Small intestine (tissue), 7 donors: ENCODE measurements around the gene CSNK1G2. TPM values are rescaled to one million over a fixed set of nuclear protein-coding genes. Genes with fewer than 3 reads are reported as not detected.
A peak's percentile ranks its signal among the peaks of the same experiment; 100 is the strongest.

Experiments
- DNase-seq, 2 donors: peaks; one replicate each; pipeline versions ENCODE4 v3.0.0 to v3.0.0-alpha.2; 2013
- FAIRE-seq: peaks from 2 replicates; lab custom pipeline; 2012; peaks lifted over from hg19 to GRCh38; lab: Jason Lieb, UNC
- H3K27ac ChIP-seq, 3 donors: one replicate each; pipeline ENCODE4 v1.5.1; 2013; ENCODE audit warnings: low read length in 2 of 3, mild to moderate bottlenecking in 2 of 3, control low read depth in 1 of 3, inconsistent platforms in 1 of 3, low read depth in 1 of 3, moderate library complexity in 1 of 3
- H3K27me3 ChIP-seq, 3 donors: one replicate each; pipeline ENCODE4 v1.6.1; 2013; ENCODE audit warnings: low read length in 3 of 3, inconsistent platforms in 1 of 3; ENCODE audit not compliant: control insufficient read depth in 3 of 3, insufficient read depth in 3 of 3
- H3K36me3 ChIP-seq, 3 donors: one replicate each; pipeline ENCODE4 v1.6.1; 2013; ENCODE audit warnings: low read length in 3 of 3, inconsistent platforms in 1 of 3, low read depth in 1 of 3, mild to moderate bottlenecking in 1 of 3, moderate library complexity in 1 of 3; ENCODE audit not compliant: control insufficient read depth in 3 of 3, insufficient read depth in 2 of 3
- H3K4me1 ChIP-seq, 3 donors: one replicate each; pipeline ENCODE4 v1.6.1; 2013; ENCODE audit warnings: low read length in 2 of 3, inconsistent platforms in 1 of 3, low read depth in 1 of 3, mild to moderate bottlenecking in 1 of 3, moderate library complexity in 1 of 3; ENCODE audit not compliant: control insufficient read depth in 3 of 3, insufficient read depth in 2 of 3
- H3K4me3 ChIP-seq, 3 donors: one replicate each; pipeline ENCODE4 v1.5.1; 2013; ENCODE audit warnings: low read length in 3 of 3, control low read depth in 1 of 3, inconsistent platforms in 1 of 3, low read depth in 1 of 3, mild to moderate bottlenecking in 1 of 3, moderate library complexity in 1 of 3
- H3K9me3 ChIP-seq, 2 donors: one replicate each; pipeline ENCODE4 v1.6.1; 2013; ENCODE audit warnings: low read depth in 1 of 2, low read length in 1 of 2; ENCODE audit not compliant: control insufficient read depth in 2 of 2, insufficient read depth in 1 of 2
- whole genome bisulfite sequencing, 3 donors: extraction: QIAGEN DNeasy Blood & Tissue Kit; methylation state at CpG; one replicate each; pipeline ENCODE4 v1.1.7; 2013; 5-methylcytosine and 5-hydroxymethylcytosine counted together
- polyA plus RNA-seq, 4 donors: library from polyadenylated mRNA; stranded (reverse) in 3 of 4; unstranded in 1 of 4; fragments of 200-250 nt in 3 of 4; fragments of 120-200 nt in 1 of 4; gene quantifications; one replicate each; pipeline versions ENCODE4 v1.2.1 to v1.2.3, GENCODE V29; 2013
- donor health status: healthy with polysubstance abuse.
- donor health status: control.
- donor health status: control.
- donor health status: Bipolar disorder and iron deficiency.
- donor health status: healthy.

Gene CSNK1G2
- polyA plus RNA-seq, 4 donors = 31.3 to 52.8 (median 42.0) TPM

- DNase-seq = no peak
Observed at GRCh38 chr19:1942934-1943555, 2.1 kb downstream of the CSNK1G2 start.

GRCh38 chr19:1943661-1944087 lies 2.7 kb downstream of the CSNK1G2 start:
- WGBS, 3 donors = 85 to 97% (median 91%) methylated on average over 15 to 22 of the region's 22 CpGs
- H3K36me3 ChIP-seq = peaks cover 0 to 18% (median 0%) of the 10 kb centered on the region in 3 donors
- H3K27me3 ChIP-seq = no peaks in the 10 kb centered on the region
- DNase-seq (no peak), FAIRE-seq (no peak)
- H3K4me1 ChIP-seq = peaks cover 0 to 22% (median 3%) of the 10 kb centered on the region in 3 donors
- H3K27ac ChIP-seq = no peak overlapping the region
- H3K4me3 ChIP-seq = no peak overlapping the region
- H3K9me3 ChIP-seq = no peaks in the 10 kb centered on the region

More at GRCh38 chr19:1942934-1943555, 2.1 kb downstream of the CSNK1G2 start:
- H3K27ac ChIP-seq = peak overlapping the region; percentile 8 to 92 (median 74)
- peaks cover 0 to 16% (median 0%) of the 10 kb centered on the region in 3 donors for H3K36me3 ChIP-seq
- WGBS, 3 donors = 27 to 44% (median 32%) methylated on average over 16 to 21 of the region's 21 CpGs
- H3K9me3 ChIP-seq = no peaks in the 10 kb centered on the region
- no peak for FAIRE-seq
- peak overlapping the region; percentile 85 to 97 (median 93) for H3K4me3 ChIP-seq
- peaks cover 0 to 22% (median 3%) of the 10 kb centered on the region in 3 donors for H3K4me1 ChIP-seq
- H3K27me3 ChIP-seq = no peaks in the 10 kb centered on the region

GRCh38 chr19:1944088-1944915 lies 3.3 kb downstream of the CSNK1G2 start:
- no peak overlapping the region for H3K4me3 ChIP-seq
- DNase-seq (no peak), FAIRE-seq (no peak)
- peaks cover 0 to 22% (median 2%) of the 10 kb centered on the region in 3 donors for H3K4me1 ChIP-seq
- 76 to 81% (median 80%) methylated on average over 38 to 42 of the region's 42 CpGs for WGBS, 3 donors
- no peaks in the 10 kb centered on the region for H3K27me3 ChIP-seq
- H3K36me3 ChIP-seq = peaks cover 0 to 25% (median 0%) of the 10 kb centered on the region in 3 donors
- no peaks in the 10 kb centered on the region for H3K9me3 ChIP-seq
- no peak overlapping the region for H3K27ac ChIP-seq

GRCh38 chr19:1944916-1945561 lies 4.1 kb downstream of the CSNK1G2 start:
- H3K4me3 ChIP-seq = no peak overlapping the region
- WGBS, 3 donors = 89 to 91% (median 89%) methylated on average over 26 to 30 of the region's 30 CpGs
- H3K9me3 ChIP-seq = no peaks in the 10 kb centered on the region
- DNase-seq (no peak), FAIRE-seq (no peak)
- no peak overlapping the region for H3K27ac ChIP-seq
- peaks cover 0 to 31% (median 0%) of the 10 kb centered on the region in 3 donors for H3K36me3 ChIP-seq
- peaks cover 0 to 16% (median 0%) of the 10 kb centered on the region in 3 donors for H3K4me1 ChIP-seq
- no peaks in the 10 kb centered on the region for H3K27me3 ChIP-seq

- Histone ChIP-seq H3K27me3 (no peaks in the 10 kb centered on the region), H3K9me3 (no peaks in the 10 kb centered on the region), H3K4me3 (no peak overlapping the region), H3K4me1 (peaks cover 0 to 13% (median 0%) of the 10 kb centered on the region in 3 donors), H3K36me3 (peaks cover 0 to 34% (median 0%) of the 10 kb centered on the region in 3 donors), H3K27ac (no peak overlapping the region)
- WGBS, 3 donors = 81 to 86% (median 86%) methylated on average over 18 of the region's 18 CpGs
- FAIRE-seq (no peak), DNase-seq (peak in 1 of 2 donors; percentile 57)
Observed at GRCh38 chr19:1945899-1946298, 4.9 kb downstream of the CSNK1G2 start.

- no peak for FAIRE-seq
- no peak overlapping the region for H3K27ac ChIP-seq
- 85 to 87% (median 86%) methylated on average over 29 to 34 of the region's 34 CpGs for WGBS, 3 donors
- H3K4me3 ChIP-seq = no peak overlapping the region
- H3K4me1 ChIP-seq = peaks cover 0 to 10% (median 0%) of the 10 kb centered on the region in 3 donors
- H3K9me3 ChIP-seq = no peaks in the 10 kb centered on the region
- no peaks in the 10 kb centered on the region for H3K27me3 ChIP-seq
- DNase-seq = no peak
- H3K36me3 ChIP-seq = peaks cover 0 to 45% (median 4%) of the 10 kb centered on the region in 3 donors
Observed at GRCh38 chr19:1947651-1948209, 6.8 kb downstream of the CSNK1G2 start.

- H3K27me3 ChIP-seq = no peaks in the 10 kb centered on the region
- H3K4me1 ChIP-seq = no peaks in the 10 kb centered on the region
- H3K36me3 ChIP-seq = peaks cover 0 to 56% (median 5%) of the 10 kb centered on the region in 3 donors
- FAIRE-seq = no peak
- DNase-seq = no peak
- 96% methylated on average over 44 of the region's 44 CpGs for WGBS, 3 donors
- H3K27ac ChIP-seq = no peak overlapping the region
- no peak overlapping the region for H3K4me3 ChIP-seq
- no peaks in the 10 kb centered on the region for H3K9me3 ChIP-seq
Observed at GRCh38 chr19:1949304-1950101, 8.5 kb downstream of the CSNK1G2 start.
